NCI-H748 (cell line): ENCODE results near the gene HBG2.
"Not testable (repeated sequence)": the region's sequence is repeated elsewhere in the genome, so short reads cannot be mapped to it uniquely, and the experiment has no call there.

ENCODE experiments used
- DNase-seq: peaks from one replicate; lab custom pipeline; 2025; ENCODE audit not compliant: unreplicated experiment; lab: John Stamatoyannopoulos, UW

Gene HBG2

GRCh38 chr11:5250543-5251204, 3.9 kb downstream of the HBG2 start:
- no peak for DNase-seq

GRCh38 chr11:5249807-5250396, 4.7 kb downstream of the HBG2 start, which contains the start of gene HBG1:
Gene HBG1, minus strand, starts transcription at chr11:5249857. Its CDS starts 53 bp downstream, at chr11:5249804.
- not testable (repeated sequence) for DNase-seq

DNA sequence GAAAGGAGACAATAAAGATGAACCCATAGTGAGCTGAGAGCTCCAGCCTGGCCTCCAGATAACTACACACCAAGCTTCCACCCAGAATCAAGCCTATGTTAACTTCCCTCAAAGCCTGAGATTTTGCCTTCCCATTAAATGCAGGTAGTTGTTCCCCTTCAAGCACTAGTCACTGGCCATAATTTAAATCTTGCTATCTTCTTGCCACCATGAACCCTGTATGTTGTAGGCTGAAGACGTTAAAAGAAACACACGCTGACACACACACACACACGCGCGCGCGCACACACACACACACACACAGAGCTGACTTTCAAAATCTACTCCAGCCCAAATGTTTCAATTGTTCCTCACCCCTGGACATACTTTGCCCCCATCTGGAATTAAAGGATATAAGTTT, 6.1 kb downstream of the HBG2 start:
- DNase-seq, result not testable (repeated sequence)

DNA sequence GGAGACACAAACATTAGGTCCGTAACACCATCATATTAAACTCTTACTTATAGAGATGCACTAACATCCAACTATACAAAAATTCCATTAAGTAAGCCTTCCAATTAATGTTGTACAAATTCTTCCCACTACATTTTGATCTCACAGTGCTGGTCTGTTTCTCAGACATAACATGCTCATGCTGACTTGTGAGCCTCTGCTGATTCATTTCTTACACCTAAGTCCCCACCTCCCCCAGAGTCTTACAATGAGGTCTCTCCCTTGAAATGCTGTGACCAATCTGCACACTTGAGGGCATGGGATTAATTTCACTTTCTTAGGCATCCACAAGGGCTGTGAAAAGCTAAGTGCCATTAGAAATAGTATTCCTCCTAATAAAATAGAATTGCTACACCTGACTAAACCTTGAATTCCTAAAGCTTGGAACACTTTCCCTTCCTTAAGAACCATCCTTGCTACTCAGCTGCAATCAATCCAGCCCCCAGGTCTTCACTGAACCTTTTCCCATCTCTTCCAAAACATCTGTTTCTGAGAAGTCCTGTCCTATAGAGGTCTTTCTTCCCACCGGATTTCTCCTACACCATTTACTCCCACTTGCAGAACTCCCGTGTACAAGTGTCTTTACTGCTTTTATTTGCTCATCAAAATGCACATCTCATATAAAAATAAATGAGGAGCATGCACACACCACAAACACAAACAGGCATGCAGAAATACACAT, 6.9 kb downstream of the HBG2 start:
- no peak for DNase-seq

DNA sequence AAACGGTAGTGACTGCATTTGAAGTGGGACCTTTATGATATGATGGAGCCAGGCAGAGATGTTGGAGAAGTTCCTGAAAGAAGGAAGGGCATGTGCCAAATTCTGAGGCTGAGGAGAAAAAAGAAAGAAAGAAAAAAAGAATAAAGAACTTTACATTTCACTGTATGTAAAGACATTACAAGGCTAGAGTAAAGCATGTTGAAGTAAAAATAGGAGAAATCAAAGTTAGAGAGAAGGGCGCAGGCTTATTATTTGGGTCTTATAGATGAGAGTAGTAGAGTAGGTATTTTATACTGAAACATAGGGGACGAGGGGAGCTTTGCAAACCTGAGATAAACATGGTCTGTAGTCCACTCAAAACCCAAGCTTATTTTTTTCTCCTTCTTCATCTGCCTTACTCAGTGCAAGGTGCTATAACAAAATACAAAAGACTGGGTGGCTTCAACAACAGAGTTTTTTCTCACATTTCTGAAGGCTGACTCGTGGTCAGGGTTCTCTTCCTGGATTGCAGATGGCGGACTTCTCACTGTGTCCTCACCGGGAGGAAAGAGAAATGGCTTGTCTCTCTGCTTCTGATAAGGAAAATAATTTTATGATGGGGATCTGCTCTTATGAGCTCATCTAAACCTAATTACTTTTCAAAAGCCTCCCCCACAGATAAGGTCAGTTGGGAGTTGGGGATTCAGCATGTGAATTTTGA, 7.7 kb downstream of the HBG2 start:
- DNase-seq, result no peak

- no peak for DNase-seq
Observed at GRCh38 chr11:5245155-5245554, 9.4 kb downstream of the HBG2 start.

GRCh38 chr11:5243816-5244180, 10.8 kb downstream of the HBG2 start:
- DNase-seq, result no peak

DNA sequence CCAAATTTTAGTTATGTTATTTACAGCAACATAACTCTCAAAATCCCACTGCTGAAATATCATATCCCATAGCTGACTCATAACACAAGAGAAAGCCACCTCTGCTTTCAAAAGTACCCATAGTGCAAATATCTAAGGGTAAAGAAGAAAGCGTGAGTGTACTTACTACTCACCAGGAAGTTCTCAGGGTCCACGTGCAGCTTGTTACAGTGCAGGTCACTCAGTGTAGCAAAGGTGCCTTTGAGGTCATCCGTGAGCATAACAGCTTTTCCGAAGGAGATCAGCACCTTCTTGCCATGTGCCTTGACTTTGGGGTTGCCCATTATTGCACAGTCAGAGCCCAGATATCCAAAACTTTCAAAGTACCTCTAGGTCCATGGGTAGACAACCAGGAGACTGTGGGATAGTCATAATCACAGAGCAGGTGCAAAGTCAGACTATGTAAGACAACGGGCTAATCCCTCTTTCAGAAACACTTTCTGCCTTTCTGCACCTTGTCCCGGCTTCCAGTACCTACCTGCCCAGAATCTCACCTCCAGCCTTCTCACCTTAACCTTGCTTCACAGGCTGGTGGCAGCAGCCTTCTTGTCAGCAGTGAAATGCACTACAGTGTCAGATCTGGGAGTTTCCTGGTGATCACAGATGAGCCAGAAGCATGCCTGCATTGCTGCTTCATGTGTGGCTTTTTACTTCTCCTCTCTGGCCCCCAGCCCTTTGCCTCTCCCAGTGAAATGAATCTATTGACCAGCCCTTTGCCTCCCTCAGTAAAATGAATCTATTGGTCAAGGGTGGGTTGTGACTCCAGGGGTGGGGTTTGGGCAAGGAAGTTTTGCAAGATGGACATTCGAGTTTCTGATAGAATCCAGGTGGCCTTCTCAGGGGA, 11.4 kb downstream of the HBG2 start:
- DNase-seq, result no peak

DNA sequence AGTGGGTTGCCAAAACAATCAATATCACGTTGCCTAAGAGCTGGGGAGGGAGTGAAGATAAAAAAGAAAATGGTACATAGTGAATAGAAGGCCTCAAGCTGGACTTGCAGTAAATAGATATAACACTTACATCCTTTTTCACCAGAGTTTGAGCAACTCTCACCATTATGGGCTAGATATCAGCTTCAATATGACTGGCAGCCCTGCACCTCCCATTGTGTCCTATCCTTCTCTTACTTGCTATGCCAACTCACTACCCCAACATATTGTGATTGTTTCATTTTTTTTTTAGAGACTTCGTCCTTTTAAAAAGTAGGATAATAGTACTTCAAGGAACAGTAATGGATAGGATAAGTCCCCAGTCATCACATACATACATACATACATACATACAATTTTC, 12.4 kb downstream of the HBG2 start:
- no peak for DNase-seq

- DNase-seq, result no peak
Observed at GRCh38 chr11:5241458-5241857, 13.1 kb downstream of the HBG2 start.

DNA sequence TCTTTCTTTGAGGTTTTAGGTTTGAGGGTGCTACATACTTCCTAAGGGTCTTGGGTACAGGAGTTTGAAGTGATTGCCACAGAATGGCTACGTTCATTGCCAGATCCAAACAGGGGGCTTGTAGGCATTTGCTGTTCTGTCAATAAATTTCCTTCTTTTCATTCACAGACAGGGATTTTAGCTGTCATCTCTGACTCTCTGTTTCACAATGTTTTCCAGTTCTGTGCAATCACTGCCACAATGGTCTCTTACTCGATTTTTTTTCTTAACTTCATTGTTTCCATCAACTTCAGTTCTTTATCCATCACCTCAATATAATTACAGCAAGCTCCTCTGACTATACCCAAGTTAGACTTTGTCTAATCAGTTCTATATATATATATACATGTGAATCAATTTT, 14.1 kb downstream of the HBG2 start:
- DNase-seq, result no peak

DNA sequence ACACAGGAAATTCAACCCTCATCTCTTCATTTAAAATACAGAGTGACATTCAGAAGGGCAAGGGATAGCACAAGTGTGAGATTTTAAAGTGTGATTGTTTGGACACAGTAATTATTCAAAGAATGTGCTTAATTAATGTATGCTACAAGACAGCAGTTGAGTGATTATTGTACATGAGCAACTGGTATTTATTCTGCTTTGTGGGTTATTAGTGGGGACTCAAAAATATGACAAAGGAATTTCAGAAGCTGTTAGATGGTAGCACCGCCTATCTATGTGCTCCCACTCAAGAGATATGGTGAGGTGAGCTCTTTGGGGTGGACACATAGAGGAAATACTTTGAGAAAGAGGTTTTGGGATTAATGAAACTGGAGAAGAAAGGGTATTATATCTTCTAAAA, 14.5 kb downstream of the HBG2 start:
- DNase-seq, result no peak

- DNase-seq, result no peak
Observed at GRCh38 chr11:5239046-5239445, 15.5 kb downstream of the HBG2 start.

GRCh38 chr11:5238486-5238885, 16.1 kb downstream of the HBG2 start:
- no peak for DNase-seq

DNA sequence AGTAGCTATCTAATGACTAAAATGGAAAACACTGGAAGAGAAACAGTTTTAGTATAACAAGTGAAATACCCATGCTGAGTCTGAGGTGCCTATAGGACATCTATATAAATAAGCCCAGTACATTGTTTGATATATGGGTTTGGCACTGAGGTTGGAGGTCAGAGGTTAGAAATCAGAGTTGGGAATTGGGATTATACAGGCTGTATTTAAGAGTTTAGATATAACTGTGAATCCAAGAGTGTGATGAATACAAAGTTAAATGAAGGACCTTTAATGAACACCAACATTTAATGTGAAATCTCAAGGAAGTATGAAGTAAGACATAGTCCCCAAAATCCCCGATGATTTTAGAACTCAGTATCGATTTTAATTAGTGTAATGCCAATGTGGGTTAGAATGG, 17.2 kb downstream of the HBG2 start:
- no peak for DNase-seq

GRCh38 chr11:5235364-5236095, 19.1 kb downstream of the HBG2 start:
- DNase-seq, result no peak

- no peak for DNase-seq
Observed at GRCh38 chr11:5234381-5234834, 20.2 kb downstream of the HBG2 start, which contains the start of gene HBD. Gene HBD, minus strand, starts transcription at chr11:5234483. Its CDS starts 50 bp downstream, at chr11:5234433.

DNA sequence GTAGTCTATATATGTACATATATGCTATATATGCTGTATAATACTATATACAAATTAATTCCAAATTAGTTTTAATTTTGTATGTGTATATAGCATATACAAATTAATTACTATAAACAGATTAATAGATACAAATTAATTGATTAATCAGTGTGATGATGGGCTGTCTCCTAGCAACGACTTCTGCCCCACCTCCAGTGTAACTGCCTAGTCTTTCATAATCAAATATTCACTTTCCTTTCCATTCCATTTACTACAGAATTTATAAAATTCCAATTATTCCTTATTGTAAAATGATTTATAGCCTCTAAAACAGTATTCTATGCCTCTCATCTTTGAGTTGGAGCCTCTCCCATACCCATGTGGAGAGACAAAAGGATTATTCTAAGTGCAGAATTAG, 21.3 kb downstream of the HBG2 start:
- DNase-seq, result no peak

GRCh38 chr11:5232821-5233220, 21.8 kb downstream of the HBG2 start:
- DNase-seq, result no peak

DNA sequence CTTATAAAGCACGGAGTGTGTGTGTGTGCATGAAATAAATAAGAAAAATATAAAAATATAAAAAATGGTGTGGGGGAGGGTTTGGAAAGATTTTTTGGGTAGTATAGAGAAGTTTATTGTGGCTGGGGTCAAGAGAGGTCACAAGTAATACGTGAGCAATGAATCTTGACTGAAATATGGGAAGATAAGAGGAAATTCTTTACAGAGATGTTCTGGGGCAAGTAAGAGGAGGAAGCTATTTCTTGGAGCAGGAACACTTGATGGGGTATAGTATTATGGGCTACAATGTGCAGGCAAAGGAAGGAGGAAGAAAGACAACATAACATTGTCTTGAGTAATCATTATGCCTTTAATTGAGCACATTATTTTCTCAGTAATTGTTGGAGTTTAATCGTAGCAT, 22.4 kb downstream of the HBG2 start:
- no peak for DNase-seq
